ENCODE measurements around the gene MRPL58. TPM values are rescaled to one million over a fixed set of nuclear protein-coding genes. Genes with fewer than 3 reads are reported as not detected.

Gene MRPL58
- total RNA-seq, 1 donor from 2014 or later, result 52.8 TPM

DNA sequence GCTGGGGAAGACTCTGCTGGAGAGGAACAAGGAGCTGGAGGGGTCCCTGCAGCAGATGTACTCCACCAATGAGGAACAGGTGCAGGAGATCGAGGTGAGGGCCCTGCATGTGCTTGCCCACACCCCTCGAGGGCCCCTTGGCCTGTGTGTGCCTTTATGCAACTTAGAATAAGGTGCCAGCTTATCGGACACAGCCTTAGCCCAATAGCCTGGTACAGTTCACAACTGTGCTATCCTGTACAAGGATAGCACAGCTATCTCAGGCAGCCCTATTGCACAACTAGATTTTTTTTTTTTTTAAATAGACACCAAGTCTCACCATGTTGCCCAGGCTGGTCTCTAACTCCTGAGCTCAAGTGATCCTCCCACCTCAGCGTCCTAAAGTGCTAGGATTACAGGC, 12.9 kb upstream of the MRPL58 start:
- Mint-ChIP-seq H3K27ac (no peak overlapping the region), H3K27me3 (ENCODE audit: insufficient read depth, low read depth) (peaks cover 2% of the 10 kb centered on the region), H3K4me1 (no peaks in the 10 kb centered on the region), H3K9me3 (no peaks in the 10 kb centered on the region), H3K4me3 (no peak overlapping the region), H3K36me3 (peaks cover 10% of the 10 kb centered on the region)
- no peaks in the 10 kb centered on the region for H3K79me2 ChIP-seq (ENCODE audit: low read depth)
- H3K36me3 ChIP-seq, result no peaks in the 10 kb centered on the region
- H3K4me2 ChIP-seq, result no peak overlapping the region
- no peak for TF ChIP-seq EZH2 (IDR thresholded peaks at IDR 0.05)
- TF ChIP-seq EZH2phosphoT487 (IDR thresholded peaks at IDR 0.05), result no peak
- no peak for TF ChIP-seq CTCF (IDR thresholded peaks at IDR 0.05)
- no peaks in the 10 kb centered on the region for H4K20me1 ChIP-seq (ENCODE audit: low read depth)
- no peaks in the 10 kb centered on the region for H3F3A ChIP-seq (ENCODE audit: low read depth)
- H3K27ac ChIP-seq, result no peak overlapping the region
- DNase-seq (ENCODE audit: low spot score), result no peak
- no peak overlapping the region for H2AFZ ChIP-seq (replicated peaks)
- H3K27me3 ChIP-seq, result no peaks in the 10 kb centered on the region
- no peak overlapping the region for H3K4me3 ChIP-seq
- no peaks in the 10 kb centered on the region for H3K4me1 ChIP-seq
- H3K9me3 ChIP-seq (ENCODE audit: low read depth), result no peaks in the 10 kb centered on the region
- H3K9ac ChIP-seq, result no peak overlapping the region

DNA sequence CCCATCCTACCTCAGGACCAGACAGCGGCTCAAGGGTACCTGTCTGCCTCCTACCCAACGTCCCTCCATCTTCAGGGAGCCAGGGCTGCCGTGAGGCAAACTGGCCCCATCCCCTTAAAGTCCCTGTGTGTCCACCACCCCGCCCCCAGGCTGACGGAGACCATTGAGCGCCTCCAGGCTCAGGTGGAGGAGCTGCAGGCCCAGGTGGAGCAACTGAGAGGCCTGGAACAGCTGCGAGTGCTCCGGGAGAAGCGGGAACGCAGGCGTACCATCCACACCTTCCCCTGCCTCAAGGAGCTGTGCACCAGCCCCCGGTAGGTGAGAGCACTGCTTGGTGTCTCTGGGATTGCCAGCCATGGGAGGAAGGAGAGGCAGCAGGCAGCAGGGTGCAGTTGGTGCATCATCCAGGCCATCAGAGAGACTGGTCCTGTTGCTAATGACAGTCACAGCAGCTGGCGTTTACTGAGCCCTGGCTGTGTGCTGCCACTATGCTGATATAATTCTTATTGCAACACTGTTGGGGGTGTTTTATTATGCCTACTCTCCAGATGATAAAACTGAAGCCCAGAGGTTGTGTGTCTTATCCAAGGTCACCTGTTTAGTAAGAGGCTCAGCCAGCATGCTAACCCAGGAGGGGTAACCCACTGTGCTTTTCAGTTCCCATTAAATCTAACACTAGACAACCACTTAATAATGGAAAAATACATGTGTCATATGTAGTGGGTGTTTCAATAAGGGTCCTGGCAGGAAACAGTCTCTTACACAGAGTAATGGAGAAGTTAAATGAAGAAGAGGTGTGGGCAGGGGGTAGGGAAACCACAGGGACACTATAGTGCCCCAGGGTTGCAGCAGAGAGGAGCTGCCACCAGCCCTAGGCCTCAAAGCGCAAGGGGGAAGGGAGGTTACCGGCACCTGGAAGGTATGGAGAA, 10.3 kb upstream of the MRPL58 start:
- no peaks in the 10 kb centered on the region for H3K4me1 ChIP-seq
- no peak overlapping the region for H3K27ac ChIP-seq
- H2AFZ ChIP-seq (replicated peaks), result no peak overlapping the region
- no peaks in the 10 kb centered on the region for H3K27me3 Mint-ChIP-seq (ENCODE audit: insufficient read depth, low read depth)
- H3K27ac Mint-ChIP-seq, result no peak overlapping the region
- H3K4me1 Mint-ChIP-seq, result no peaks in the 10 kb centered on the region
- no peaks in the 10 kb centered on the region for H3K9me3 Mint-ChIP-seq
- no peaks in the 10 kb centered on the region for H3K9me3 ChIP-seq (ENCODE audit: low read depth)
- no peak overlapping the region for H3K4me2 ChIP-seq
- no peaks in the 10 kb centered on the region for H3K79me2 ChIP-seq (ENCODE audit: low read depth)
- no peak overlapping the region for H3K4me3 Mint-ChIP-seq
- no peaks in the 10 kb centered on the region for H3K36me3 ChIP-seq
- TF ChIP-seq CTCF (IDR thresholded peaks at IDR 0.05) (no peak), EZH2 (IDR thresholded peaks at IDR 0.05) (no peak), EZH2phosphoT487 (IDR thresholded peaks at IDR 0.05) (no peak)
- H3K9ac ChIP-seq, result no peak overlapping the region
- H3K27me3 ChIP-seq, result no peaks in the 10 kb centered on the region
- no peak overlapping the region for H3K4me3 ChIP-seq
- no peaks in the 10 kb centered on the region for H3F3A ChIP-seq (ENCODE audit: low read depth)
- peaks cover 17% of the 10 kb centered on the region for H3K36me3 Mint-ChIP-seq
- no peaks in the 10 kb centered on the region for H4K20me1 ChIP-seq (ENCODE audit: low read depth)
- DNase-seq (ENCODE audit: low spot score), result no peak

- no peak overlapping the region for H2AFZ ChIP-seq (replicated peaks)
- DNase-seq (ENCODE audit: low spot score), result no peak
- Mint-ChIP-seq H3K27me3 (ENCODE audit: insufficient read depth, low read depth) (no peaks in the 10 kb centered on the region), H3K4me1 (no peaks in the 10 kb centered on the region), H3K9me3 (no peaks in the 10 kb centered on the region), H3K27ac (no peak overlapping the region), H3K4me3 (no peak overlapping the region), H3K36me3 (peaks cover 17% of the 10 kb centered on the region)
- no peaks in the 10 kb centered on the region for H4K20me1 ChIP-seq (ENCODE audit: low read depth)
- no peaks in the 10 kb centered on the region for H3K4me1 ChIP-seq
- no peaks in the 10 kb centered on the region for H3K79me2 ChIP-seq (ENCODE audit: low read depth)
- H3K4me2 ChIP-seq, result no peak overlapping the region
- no peaks in the 10 kb centered on the region for H3K9me3 ChIP-seq (ENCODE audit: low read depth)
- no peaks in the 10 kb centered on the region for H3F3A ChIP-seq (ENCODE audit: low read depth)
- no peak for TF ChIP-seq EZH2 (IDR thresholded peaks at IDR 0.05)
- no peak for TF ChIP-seq CTCF (IDR thresholded peaks at IDR 0.05)
- TF ChIP-seq EZH2phosphoT487 (IDR thresholded peaks at IDR 0.05), result no peak
- no peak overlapping the region for H3K9ac ChIP-seq
- no peaks in the 10 kb centered on the region for H3K36me3 ChIP-seq
- no peaks in the 10 kb centered on the region for H3K27me3 ChIP-seq
- H3K27ac ChIP-seq, result no peak overlapping the region
- no peak overlapping the region for H3K4me3 ChIP-seq
Observed at GRCh38 chr17:75003070-75003956, 9.2 kb upstream of the MRPL58 start.
